GM18520 (cell line): ENCODE data around the gene SENP3.

ENCODE experiments used
- ATAC-seq: cut with Tn5 transposase; IDR thresholded peaks from one replicate; pipeline ENCODE4 v1.9.1; 2021; ENCODE audit not compliant: unreplicated experiment

The SENP3 gene

GRCh38 chr17:7555320-7555948 lies 6.3 kb upstream of the SENP3 start:
- no peak for ATAC-seq

DNA sequence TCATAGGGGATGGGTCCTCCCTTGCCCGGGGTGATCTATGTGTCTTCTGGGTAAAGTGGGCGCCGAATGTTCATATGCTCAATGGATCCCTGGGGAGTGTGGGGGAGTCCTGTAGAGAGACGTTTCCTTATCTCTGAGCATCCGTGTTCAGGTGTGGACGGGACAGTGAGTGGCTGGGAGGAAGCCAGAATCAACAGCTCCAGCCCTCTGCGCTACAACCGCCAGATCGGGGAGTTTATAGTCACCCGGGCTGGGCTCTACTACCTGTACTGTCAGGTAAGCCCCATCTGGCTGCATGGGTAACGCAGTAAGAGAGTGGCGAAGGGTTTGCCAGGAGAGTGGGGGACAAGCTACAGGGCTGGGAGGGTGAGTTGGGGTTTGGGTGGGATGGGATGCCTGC lies 5.1 kb upstream of the SENP3 start:
- ATAC-seq: no peak

GRCh38 chr17:7557147-7557764 lies 4.5 kb upstream of the SENP3 start:
- no peak for ATAC-seq

DNA sequence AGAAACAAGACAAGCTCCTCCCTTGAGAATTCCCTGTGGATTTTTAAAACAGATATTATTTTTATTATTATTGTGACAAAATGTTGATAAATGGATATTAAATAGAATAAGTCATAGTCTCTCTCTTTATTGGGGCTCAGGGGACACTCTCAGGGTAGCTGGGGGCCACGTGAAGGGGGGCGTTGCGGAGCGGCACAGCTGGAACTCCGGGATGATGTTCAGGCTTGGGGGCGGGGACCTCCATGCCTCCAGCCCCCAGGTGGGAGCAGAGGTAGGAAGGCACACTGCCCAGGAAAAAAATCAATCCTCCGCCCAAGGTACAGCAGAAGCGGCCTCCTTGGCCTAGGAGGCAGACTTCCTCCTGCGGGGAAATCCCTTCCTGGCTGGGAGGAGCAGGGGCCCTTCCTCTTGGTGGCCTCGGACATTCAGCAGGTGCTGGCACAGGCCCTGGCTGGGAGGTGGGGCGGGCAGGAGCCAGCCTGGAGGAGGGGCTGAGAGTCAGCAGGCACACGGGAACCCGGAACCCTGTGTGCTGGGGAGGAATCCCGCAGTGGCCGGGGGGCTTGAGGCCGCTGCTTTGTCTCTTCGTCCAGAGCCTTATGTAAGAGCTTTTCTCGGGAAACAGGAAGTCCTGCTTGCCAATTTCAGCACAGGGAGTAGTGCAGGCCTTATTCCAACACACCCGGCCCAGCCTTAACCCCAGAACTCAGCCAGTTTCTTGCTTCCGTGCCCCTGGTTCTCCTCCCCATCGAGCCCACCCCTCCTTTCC lies 3.8 kb upstream of the SENP3 start:
- ATAC-seq: no peak

GRCh38 chr17:7558544-7559319 lies 3.0 kb upstream of the SENP3 start, which contains the start of gene TNFSF13:
Gene TNFSF13 (plus strand): TSS chr17:7558750. CDS start chr17:7559040, 290 bp downstream.
- ATAC-seq: no peak

DNA sequence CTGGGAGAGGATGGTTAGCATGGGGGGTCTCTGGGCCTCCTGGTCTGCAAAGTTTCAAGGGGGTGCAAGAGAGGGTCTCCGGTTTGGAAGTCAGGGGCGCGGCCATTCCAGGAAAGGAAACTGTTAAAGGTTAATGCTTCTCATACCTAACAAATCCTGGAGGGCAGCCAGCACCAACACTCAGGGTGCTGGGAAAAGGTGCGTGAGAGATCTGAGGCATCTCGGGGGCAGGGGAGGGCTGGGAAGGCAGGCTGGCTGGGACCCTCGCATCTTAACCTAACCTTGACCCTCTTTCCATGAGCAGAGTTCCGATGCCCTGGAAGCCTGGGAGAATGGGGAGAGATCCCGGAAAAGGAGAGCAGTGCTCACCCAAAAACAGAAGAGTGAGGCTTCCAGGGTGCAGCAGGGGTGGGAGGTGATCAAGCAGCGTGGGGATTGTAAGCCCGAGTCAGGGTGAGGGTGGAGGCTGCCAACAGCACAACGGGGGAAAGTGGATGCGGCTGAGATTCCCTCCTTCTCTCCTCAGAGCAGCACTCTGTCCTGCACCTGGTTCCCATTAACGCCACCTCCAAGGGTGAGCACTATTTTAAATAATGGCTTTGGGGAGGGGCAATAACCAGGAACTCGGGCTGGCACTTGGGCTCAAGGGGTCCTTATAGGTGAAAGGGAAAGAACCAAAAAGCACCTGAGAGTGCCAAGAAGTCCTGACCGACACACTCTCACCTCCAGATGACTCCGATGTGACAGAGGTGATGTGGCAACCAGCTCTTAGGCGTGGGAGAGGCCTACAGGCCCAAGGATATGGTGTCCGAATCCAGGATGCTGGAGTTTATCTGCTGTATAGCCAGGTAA lies 2.2 kb upstream of the SENP3 start:
- no peak for ATAC-seq

DNA sequence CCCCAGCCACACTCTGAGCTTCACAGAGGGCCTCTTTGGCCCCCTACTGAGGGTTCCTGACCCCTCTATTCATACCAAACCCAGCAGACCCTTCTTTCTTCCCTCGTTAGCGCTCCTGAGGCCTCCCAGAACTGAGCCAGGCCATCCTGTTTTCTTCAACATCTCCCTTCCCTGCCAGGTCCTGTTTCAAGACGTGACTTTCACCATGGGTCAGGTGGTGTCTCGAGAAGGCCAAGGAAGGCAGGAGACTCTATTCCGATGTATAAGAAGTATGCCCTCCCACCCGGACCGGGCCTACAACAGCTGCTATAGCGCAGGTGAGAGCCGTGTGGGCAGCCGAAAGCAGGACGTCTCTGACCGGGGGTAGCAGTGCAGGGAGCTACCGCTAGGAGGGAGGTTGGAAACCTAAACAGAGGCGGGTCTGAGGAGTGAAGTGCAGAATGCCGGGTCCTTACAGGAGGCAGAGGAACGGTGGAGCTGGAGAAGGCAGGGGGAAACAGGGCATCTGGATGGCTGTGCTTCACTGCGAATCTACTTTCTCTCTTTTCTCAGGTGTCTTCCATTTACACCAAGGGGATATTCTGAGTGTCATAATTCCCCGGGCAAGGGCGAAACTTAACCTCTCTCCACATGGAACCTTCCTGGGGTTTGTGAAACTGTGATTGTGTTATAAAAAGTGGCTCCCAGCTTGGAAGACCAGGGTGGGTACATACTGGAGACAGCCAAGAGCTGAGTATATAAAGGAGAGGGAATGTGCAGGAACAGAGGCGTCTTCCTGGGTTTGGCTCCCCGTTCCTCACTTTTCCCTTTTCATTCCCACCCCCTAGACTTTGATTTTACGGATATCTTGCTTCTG lies 1.3 kb upstream of the SENP3 start:
- ATAC-seq: no peak

DNA sequence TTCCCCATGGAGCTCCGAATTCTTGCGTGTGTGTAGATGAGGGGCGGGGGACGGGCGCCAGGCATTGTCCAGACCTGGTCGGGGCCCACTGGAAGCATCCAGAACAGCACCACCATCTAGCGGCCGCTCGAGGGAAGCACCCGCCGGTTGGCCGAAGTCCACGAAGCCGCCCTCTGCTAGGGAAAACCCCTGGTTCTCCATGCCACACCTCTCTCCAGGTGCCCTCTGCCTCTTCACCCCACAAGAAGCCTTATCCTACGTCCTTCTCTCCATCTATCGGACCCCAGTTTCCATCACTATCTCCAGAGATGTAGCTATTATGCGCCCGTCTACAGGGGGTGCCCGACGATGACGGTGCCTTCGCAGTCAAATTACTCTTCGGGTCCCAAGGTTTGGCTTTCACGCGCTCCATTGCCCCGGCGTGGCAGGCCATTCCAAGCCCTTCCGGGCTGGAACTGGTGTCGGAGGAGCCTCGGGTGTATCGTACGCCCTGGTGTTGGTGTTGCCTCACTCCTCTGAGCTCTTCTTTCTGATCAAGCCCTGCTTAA lies 617 bp upstream of the SENP3 start:
- peak; percentile 49 for ATAC-seq

GRCh38 chr17:7562208-7562605 lies 488 bp downstream of the SENP3 start:
- ATAC-seq: no peak

DNA sequence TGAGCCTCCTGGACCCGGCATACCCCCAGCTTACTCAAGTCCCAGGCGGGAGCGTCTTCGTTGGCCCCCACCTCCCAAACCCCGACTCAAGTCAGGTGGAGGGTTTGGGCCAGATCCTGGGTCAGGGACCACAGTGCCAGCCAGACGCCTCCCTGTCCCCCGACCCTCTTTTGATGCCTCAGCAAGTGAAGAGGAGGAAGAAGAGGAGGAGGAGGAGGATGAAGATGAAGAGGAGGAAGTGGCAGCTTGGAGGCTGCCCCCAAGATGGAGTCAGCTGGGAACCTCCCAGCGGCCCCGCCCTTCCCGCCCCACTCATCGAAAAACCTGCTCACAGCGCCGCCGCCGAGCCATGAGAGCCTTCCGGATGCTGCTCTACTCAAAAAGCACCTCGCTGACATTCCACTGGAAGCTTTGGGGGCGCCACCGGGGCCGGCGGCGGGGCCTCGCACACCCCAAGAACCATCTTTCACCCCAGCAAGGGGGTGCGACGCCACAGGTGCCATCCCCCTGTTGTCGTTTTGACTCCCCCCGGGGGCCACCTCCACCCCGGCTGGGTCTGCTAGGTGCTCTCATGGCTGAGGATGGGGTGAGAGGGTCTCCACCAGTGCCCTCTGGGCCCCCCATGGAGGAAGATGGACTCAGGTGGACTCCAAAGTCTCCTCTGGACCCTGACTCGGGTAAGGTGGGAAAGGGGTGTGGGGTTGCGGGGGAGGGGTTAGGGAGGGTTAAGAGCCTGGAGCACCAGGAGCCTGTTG lies 1.6 kb downstream of the SENP3 start:
- ATAC-seq: no peak

- no peak for ATAC-seq
Observed at GRCh38 chr17:7569571-7569970, 7.9 kb downstream of the SENP3 start.

- ATAC-seq: no peak
Observed at GRCh38 chr17:7570351-7570750, 8.6 kb downstream of the SENP3 start.

- ATAC-seq: no peak
Observed at GRCh38 chr17:7572338-7572587, 10.5 kb downstream of the SENP3 start.

GRCh38 chr17:7572588-7573323 lies 11.0 kb downstream of the SENP3 start:
- ATAC-seq: peak; percentile 91

GRCh38 chr17:7573324-7574080 lies 11.8 kb downstream of the SENP3 start:
- ATAC-seq: no peak

DNA sequence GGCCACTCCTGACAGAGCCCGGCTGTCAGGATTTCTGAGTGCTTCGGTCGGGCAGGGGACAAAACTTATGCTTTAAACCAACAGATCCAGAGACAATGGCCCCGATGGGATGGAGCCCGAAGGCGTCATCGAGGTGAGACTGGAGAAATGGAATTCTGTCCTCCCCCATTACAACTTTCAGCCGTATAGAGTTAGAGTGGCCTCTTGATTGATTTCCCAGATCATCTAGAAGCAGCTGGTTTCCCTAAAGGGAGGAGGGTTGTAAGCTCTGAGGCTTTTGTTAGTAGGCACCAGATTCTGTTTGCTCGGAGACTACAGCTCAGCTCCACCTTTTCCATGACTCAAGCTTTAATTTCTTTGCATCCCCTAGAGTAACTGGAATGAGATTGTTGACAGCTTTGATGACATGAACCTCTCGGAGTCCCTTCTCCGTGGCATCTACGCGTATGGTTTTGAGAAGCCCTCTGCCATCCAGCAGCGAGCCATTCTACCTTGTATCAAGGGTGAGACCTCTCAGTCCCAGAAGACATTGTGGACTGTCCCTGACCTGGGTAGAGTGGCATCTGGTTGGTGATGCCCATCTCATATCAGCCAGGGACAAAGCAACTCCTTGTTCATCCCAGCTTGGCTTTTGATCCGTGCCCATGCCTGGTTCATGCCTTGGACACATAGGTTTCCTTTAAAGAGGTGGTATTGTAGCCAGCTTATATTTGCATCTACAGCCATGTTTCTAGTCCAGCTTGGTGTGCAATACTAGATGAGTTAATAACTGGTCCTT lies 12.6 kb downstream of the SENP3 start:
- ATAC-seq: no peak

DNA sequence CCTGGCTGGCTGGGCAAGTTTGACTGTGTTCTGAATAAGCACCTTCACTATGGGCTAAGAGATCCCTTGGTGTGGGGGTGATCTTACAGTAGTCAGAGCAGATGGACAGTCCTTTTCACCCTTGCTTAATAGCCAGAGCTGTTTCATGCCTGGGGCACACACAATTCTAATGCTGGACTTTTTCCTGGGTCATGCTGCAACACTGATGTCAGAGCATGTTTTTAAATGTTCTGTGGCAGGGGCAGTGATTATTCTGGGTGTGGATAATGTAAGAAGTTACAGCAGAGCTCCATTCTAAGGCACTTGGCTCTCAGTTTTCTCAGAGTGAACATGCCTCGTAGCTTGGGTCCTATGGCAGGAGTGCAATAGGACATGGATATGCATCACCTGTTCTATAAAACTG lies 13.8 kb downstream of the SENP3 start:
- no peak for ATAC-seq
